ENCODE measurements around the gene OTOS. TPM values are rescaled to one million over a fixed set of nuclear protein-coding genes. Genes with fewer than 3 reads are reported as not detected.

Gene OTOS
- total RNA-seq, 1 experiment from 2014 or later, result not detected

DNA sequence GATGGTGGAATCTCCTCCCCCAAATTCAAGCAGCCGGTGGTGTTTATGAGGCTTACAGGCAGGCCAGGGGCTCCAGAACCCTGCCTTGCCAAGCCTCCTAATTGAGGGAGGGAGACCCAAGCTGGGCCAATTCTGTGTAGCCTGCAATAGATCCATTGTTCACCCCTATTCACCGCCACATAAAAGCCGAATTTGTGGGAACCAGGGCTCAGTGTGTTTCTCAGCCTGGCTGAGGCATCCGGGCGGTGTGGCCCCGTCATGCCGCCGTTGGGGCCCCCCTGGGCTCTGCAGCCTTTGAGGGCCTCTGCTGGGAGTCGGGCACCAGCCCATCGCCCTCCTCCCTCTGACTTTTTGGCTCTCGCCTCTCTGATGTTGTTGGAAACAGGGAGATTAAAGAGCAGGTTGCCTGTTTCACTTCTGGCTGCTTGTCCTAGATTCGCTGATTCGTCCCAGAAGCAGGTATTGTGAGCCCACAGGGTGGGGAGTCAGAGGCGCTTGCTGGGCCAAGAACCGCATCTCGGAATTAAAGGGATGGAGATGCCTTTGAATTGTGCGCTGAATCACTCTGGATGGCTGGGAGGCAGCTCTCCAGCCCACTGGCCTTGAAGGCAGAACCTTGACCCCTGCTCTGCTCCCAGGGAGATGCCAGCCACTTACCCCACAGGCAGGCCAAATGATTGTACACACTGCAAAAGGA, 14.7 kb upstream of the OTOS start:
- POLR2A ChIA-PET, result no interaction called here
- no peak overlapping the region for H3K9ac ChIP-seq (ENCODE audit: low read length)
- H3K4me3 ChIP-seq (replicated peaks in 1 of 2; ENCODE audit: low read depth in 1 of 2, low read length in 2 of 2), result no peak overlapping the region
- no peaks in the 10 kb centered on the region for H3K79me2 ChIP-seq (ENCODE audit: insufficient read depth, low read length)
- no peaks in the 10 kb centered on the region for H3K4me1 ChIP-seq (ENCODE audit: control insufficient read depth in 1 of 2, insufficient read depth in 2 of 2, low read length in 2 of 2)
- no TSS peak for BruUV-seq (replicated peaks)
- no peaks in the 10 kb centered on the region for H3K9me2 ChIP-seq (ENCODE audit: insufficient read depth)
- no peaks in the 10 kb centered on the region for H3K36me3 ChIP-seq (ENCODE audit: control insufficient read depth in 1 of 2, insufficient read depth in 2 of 2, low read length in 2 of 2)
- H4K20me1 ChIP-seq (ENCODE audit: insufficient read depth), result no peaks in the 10 kb centered on the region
- intact Hi-C loops (cut with micrococcal nuclease), result no loop called here
- RAD21 ChIA-PET (ENCODE audit: low non-redundant PET in 1 of 2, low total read pairs in 2 of 2, uncharacterized antibody in 2 of 2, unreplicated experiment in 2 of 2), result no interaction called here
- H3K27me3 ChIP-seq (ENCODE audit: insufficient read depth, low read length), result 0 out of 2 replicates have a peak, but pooled peaks cover 6% of the 10 kb centered on the region
- TF ChIP-seq FOSL1 (IDR thresholded peaks at IDR 0.05; ENCODE audit: low read depth) (no peak), CEBPB (IDR thresholded peaks at IDR 0.05; ENCODE audit: low read depth) (no peak), SRF (IDR thresholded peaks at IDR 0.05; ENCODE audit: low read depth) (no peak), EGR1 (IDR thresholded peaks at IDR 0.05; ENCODE audit: low read depth) (no peak), EZH2 (IDR thresholded peaks at IDR 0.05) (no peak)
- TF ChIP-seq, protein P1, sequence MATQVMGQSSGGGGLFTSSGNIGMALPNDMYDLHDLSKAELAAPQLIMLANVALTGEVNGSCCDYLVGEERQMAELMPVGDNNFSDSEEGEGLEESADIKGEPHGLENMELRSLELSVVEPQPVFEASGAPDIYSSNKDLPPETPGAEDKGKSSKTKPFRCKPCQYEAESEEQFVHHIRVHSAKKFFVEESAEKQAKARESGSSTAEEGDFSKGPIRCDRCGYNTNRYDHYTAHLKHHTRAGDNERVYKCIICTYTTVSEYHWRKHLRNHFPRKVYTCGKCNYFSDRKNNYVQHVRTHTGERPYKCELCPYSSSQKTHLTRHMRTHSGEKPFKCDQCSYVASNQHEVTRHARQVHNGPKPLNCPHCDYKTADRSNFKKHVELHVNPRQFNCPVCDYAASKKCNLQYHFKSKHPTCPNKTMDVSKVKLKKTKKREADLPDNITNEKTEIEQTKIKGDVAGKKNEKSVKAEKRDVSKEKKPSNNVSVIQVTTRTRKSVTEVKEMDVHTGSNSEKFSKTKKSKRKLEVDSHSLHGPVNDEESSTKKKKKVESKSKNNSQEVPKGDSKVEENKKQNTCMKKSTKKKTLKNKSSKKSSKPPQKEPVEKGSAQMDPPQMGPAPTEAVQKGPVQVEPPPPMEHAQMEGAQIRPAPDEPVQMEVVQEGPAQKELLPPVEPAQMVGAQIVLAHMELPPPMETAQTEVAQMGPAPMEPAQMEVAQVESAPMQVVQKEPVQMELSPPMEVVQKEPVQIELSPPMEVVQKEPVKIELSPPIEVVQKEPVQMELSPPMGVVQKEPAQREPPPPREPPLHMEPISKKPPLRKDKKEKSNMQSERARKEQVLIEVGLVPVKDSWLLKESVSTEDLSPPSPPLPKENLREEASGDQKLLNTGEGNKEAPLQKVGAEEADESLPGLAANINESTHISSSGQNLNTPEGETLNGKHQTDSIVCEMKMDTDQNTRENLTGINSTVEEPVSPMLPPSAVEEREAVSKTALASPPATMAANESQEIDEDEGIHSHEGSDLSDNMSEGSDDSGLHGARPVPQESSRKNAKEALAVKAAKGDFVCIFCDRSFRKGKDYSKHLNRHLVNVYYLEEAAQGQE (IDR thresholded peaks at IDR 0.05; ENCODE audit: low read depth), result no peak
- TF ChIP-seq, protein P2, sequence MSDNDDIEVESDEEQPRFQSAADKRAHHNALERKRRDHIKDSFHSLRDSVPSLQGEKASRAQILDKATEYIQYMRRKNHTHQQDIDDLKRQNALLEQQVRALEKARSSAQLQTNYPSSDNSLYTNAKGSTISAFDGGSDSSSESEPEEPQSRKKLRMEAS (IDR thresholded peaks at IDR 0.05), result no peak
- ATAC-seq (no peak), DNase-seq (ENCODE audit: low read depth, low spot score) (no peak)
- no peak overlapping the region for H3K27ac ChIP-seq (ENCODE audit: low read depth, low read length)
- H2AFZ ChIP-seq (ENCODE audit: low read depth, low read length, poor library complexity, severe bottlenecking), result no peak overlapping the region
- CTCF ChIA-PET, result no interaction called here
- H3K4me2 ChIP-seq (ENCODE audit: low read length), result no peak overlapping the region
- no peaks in the 10 kb centered on the region for H3K9me3 ChIP-seq (ENCODE audit: control insufficient read depth in 1 of 2, insufficient read depth in 1 of 2, low read depth in 1 of 2, low read length in 2 of 2)

Measured in HCT116 (cell line).